GM19023 (cell line): Measurements from ENCODE around the gene MRPL57.
"Not testable (repeated sequence)": the region's sequence is repeated elsewhere in the genome, so short reads cannot be mapped to it uniquely, and the experiment has no call there.

ENCODE experiments used
- ATAC-seq: cut with Tn5 transposase; IDR thresholded peaks from one replicate; pipeline ENCODE4 v1.9.1; 2021; ENCODE audit warnings: mild to moderate bottlenecking, moderate library complexity; ENCODE audit not compliant: unreplicated experiment

The MRPL57 gene

GRCh38 chr13:21186410-21186809 is 10.0 kb downstream of the MRPL57 start:
- not testable (repeated sequence) for ATAC-seq

GRCh38 chr13:21194756-21195155 is 18.3 kb downstream of the MRPL57 start:
- ATAC-seq: not testable (repeated sequence)

DNA sequence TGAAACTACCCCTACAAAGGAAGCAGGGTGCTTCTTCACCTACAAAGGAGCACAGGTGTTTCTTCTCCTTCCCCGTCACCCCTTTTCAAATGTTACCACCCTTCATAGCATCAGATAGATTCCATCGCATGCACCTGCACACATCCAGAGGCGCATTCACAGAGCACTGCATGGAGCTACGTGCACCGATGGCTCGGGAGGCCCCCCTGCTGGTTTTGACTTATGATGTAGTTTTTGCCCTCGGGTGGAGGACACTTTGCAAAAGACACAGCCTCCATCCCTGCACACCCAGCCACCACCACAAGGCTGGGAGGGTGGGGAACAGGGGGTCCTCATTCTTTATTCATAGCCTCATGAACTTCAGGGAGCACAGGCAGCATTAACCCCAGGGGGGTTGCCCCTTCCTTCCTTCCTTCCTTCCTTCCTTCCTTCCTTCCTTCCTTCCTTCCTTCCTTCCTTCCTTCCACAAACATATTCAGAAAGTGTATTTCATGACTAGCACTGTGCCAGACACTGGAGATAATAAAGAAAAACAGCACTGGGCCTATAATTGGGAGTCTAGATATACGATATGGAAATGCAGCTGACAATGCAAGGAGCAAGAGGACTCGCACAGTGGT is 21.3 kb downstream of the MRPL57 start:
- ATAC-seq: not testable (repeated sequence)

GRCh38 chr13:21198391-21198790 is 21.9 kb downstream of the MRPL57 start:
- not testable (repeated sequence) for ATAC-seq

- not testable (repeated sequence) for ATAC-seq
These were observed 25.2 kb downstream of the MRPL57 start for GRCh38 chr13:21201456-21202190.

GRCh38 chr13:21202767-21203531 is 26.5 kb downstream of the MRPL57 start:
- ATAC-seq: no peak

GRCh38 chr13:21208652-21209154 is 32.2 kb downstream of the MRPL57 start:
- no peak for ATAC-seq

- no peak for ATAC-seq
These were observed 35.8 kb downstream of the MRPL57 start for GRCh38 chr13:21212138-21212775.

- ATAC-seq: not testable (repeated sequence)
These were observed 39.0 kb downstream of the MRPL57 start for GRCh38 chr13:21215419-21215818.

DNA sequence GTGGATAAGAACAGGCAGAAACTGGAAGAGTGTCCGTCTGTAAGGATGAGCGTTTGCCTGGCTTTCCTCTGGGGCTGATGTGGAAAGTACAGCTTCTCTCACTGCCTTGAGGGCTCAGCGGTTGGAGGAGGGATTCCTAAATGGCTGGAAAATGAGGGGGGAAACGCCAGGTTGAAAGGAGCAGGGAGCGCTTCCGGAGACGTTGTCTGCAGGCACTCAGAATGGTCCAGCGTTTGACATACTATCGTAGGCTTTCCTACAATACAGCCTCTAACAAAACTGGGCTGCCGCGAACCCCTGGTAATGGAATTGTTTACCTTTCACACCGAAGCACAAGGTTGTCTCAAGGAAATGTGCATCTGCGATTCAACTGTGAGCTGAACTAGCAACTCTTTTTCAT is 39.9 kb downstream of the MRPL57 start:
- ATAC-seq: no peak

- ATAC-seq: peak; percentile 99
These were observed 42.0 kb downstream of the MRPL57 start for GRCh38 chr13:21218351-21219035.

DNA sequence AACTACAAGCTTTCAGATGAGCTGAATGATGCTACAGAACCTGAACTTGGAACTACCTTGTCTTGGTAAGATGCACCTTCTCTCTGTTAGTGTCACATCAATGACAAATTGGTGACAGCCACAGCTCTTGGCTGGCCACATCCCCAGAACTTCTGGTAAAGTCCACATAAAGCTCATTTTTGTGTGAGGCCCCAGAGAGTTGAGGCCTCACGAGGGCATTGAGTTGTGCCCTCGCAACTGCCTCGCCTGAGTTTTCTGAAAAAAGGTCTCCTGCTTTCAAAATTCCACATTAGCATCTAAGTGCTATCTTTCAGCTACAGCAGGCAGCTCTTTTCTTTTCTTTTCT is 42.6 kb downstream of the MRPL57 start:
- peak; percentile 56 for ATAC-seq

GRCh38 chr13:21219716-21220115 is 43.3 kb downstream of the MRPL57 start:
- ATAC-seq: not testable (repeated sequence)

- ATAC-seq: no peak
These were observed 44.8 kb downstream of the MRPL57 start for GRCh38 chr13:21221268-21221667.

DNA sequence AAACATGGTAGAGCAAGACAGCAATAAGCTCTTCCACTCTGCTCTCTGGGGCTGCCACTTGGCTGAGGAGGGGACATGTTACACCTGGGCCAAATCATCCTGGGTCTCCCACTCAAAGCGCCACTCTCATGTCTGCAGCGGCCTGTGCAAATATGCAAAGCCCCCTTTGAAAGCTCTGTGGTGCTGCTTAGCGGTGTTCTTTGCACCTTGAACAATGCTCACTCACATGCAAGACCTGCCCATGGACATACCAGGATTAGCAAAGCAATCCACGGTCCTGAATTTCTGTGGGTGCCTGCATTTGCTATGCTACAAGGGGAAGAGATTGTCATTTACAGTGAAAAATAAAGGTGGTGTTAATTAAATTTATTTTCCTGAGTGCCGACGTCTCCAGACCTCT is 48.6 kb downstream of the MRPL57 start:
- no peak for ATAC-seq

DNA sequence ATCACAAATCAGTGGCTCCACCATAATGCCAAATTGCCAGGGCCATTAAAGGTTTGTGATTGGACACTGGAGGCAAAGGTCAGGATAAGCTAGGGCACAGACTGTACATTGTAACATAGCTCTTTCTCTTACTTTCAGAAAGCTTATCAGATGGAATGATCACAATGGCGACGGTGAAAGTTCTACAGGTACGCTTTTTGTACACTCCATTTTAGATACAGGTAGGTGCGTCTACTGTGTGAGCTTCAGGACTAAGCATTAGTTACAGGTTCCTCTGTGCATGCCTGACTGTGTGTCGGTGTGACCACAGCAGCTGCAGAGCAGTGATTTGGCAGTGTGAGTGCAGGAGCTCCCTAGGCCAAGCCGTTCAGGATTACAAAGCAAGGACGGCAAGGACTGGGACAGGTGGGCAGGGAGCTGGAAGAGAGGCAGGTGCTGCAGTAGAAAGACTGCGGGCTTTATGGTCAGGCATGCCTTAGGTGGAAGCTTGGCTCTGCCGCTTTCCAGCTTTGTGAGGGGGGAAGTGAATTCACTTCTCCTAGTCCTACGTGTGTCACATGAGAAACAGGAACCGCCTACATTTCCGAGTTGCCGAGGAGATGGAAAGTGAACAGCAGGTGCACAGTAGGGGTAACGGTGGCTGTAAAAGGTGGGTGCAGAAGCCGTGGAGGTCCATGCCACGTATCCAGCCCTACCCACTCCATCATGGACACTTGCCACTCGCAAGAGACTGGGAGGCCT is 49.6 kb downstream of the MRPL57 start:
- ATAC-seq: no peak

DNA sequence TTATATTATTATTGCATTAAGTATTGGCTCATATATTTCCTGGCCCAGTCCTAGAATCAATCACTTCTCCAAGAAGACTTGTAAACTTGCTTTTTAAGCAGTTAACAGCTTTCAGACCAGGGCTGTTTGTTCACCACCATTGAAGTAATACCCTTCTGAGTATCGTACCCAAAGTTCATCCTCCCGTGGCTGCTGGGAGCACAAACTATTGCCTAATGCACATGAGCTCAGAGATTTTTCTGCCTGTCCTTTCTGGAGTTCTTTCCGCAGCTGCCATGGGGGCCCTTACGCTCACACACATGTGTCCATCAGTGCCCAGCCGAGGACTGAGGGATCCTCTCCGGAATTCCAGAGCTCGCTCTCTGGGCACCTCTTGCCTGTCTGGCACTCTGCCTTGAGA is 51.5 kb downstream of the MRPL57 start:
- ATAC-seq: no peak
